Stimulated activated CD4-positive, alpha-beta T cell treated with anti-CD3 and anti-CD28 coated beads, Interleukin-1b, Interleukin-23, amount 100 ng/mL, for 24 hours (primary cell): ENCODE measurements around the gene MRPL12.
"Not testable (repeated sequence)": the region's sequence is repeated elsewhere in the genome, so short reads cannot be mapped to it uniquely, and the experiment has no call there.

Source experiments
- DNase-seq, 4 experiments: peaks; one replicate each; pipeline ENCODE4 v3.0.0-alpha.2; 2020; ENCODE audit warnings: low read depth in 4 of 4, low spot score in 1 of 4

Gene MRPL12

GRCh38 chr17:81702934-81703746, at the start of gene MRPL12:
Gene MRPL12, plus strand, starts transcription at chr17:81703367. Its CDS starts 135 bp downstream, at chr17:81703502.
- peak; percentile 71 to 84 (median 78) for DNase-seq

- no peak for DNase-seq
Measured at GRCh38 chr17:81655378-81656117, 47.6 kb upstream of the MRPL12 start.

- DNase-seq = no peak
Measured at GRCh38 chr17:81656118-81656743, 46.9 kb upstream of the MRPL12 start, which contains the start of gene PDE6G. Gene PDE6G, minus strand, starts transcription at chr17:81656542. Its CDS starts 3,237 bp downstream, at chr17:81653305.

- DNase-seq = no peak
Measured at GRCh38 chr17:81656835-81657234, 46.3 kb upstream of the MRPL12 start.

- no peak for DNase-seq
Measured at GRCh38 chr17:81659038-81659437, 44.1 kb upstream of the MRPL12 start.

- DNase-seq = no peak
Measured at GRCh38 chr17:81660441-81660840, 42.7 kb upstream of the MRPL12 start.

- DNase-seq = no peak
Measured at GRCh38 chr17:81662002-81662401, 41.2 kb upstream of the MRPL12 start.

GRCh38 chr17:81664051-81664470, 39.1 kb upstream of the MRPL12 start:
- no peak for DNase-seq

GRCh38 chr17:81665205-81666091, 37.7 kb upstream of the MRPL12 start:
- DNase-seq = peak in 3 of 4 experiments; percentile 43 to 66 (median 53)

GRCh38 chr17:81666092-81666341, 37.1 kb upstream of the MRPL12 start:
- no peak for DNase-seq

- DNase-seq = peak; percentile 78 to 91 (median 86)
Measured at GRCh38 chr17:81666342-81667191, 36.6 kb upstream of the MRPL12 start, which contains the start of the genes CCDC137 and OXLD1. Gene CCDC137, plus strand, starts transcription at chr17:81666737. Its CDS starts 30 bp downstream, at chr17:81666767. Gene OXLD1, minus strand, starts transcription at chr17:81666605. Its CDS starts 28 bp downstream, at chr17:81666577.

- DNase-seq = no peak
Measured at GRCh38 chr17:81667754-81668153, 35.4 kb upstream of the MRPL12 start.

GRCh38 chr17:81672504-81672903, 30.7 kb upstream of the MRPL12 start:
- DNase-seq = no peak

GRCh38 chr17:81672954-81673353, 30.2 kb upstream of the MRPL12 start:
- DNase-seq = no peak

- DNase-seq = no peak
Measured at GRCh38 chr17:81673561-81674258, 29.5 kb upstream of the MRPL12 start.

GRCh38 chr17:81675515-81676221, 27.5 kb upstream of the MRPL12 start:
- DNase-seq = not testable (repeated sequence)

GRCh38 chr17:81676906-81677305, 26.3 kb upstream of the MRPL12 start:
- no peak for DNase-seq

GRCh38 chr17:81680150-81680549, 23.0 kb upstream of the MRPL12 start:
- no peak for DNase-seq

- no peak for DNase-seq
Measured at GRCh38 chr17:81681672-81682071, 21.5 kb upstream of the MRPL12 start.
